Fibroblast of pulmonary artery (primary cell): Measurements from ENCODE around the gene LRMDA.

Source experiments
- DNase-seq: peaks from one replicate; pipeline ENCODE4 v3.0.0-alpha.2; 2010; ENCODE audit warnings: low read depth
- H3K4me3 ChIP-seq: replicated peaks from 2 replicates; pipeline ENCODE4 v1.5.1; 2011; ENCODE audit warnings: low read depth, mild to moderate bottlenecking, control low read depth, low read length, moderate library complexity
- CTCF ChIP-seq: IDR thresholded peaks from 2 replicates; pipeline ENCODE4 v1.5.1; 2011; ENCODE audit warnings: mild to moderate bottlenecking, control low read depth, low read length, inconsistent platforms; ENCODE audit errors: missing control alignments

LRMDA gene

GRCh38 chr10:76331742-76332141 lies 900.3 kb downstream of the LRMDA start:
- no peak overlapping the region for H3K4me3 ChIP-seq
- no peak for TF ChIP-seq CTCF
- no peak for DNase-seq

GRCh38 chr10:76333326-76333725 lies 901.9 kb downstream of the LRMDA start:
- DNase-seq, result no peak
- H3K4me3 ChIP-seq, result no peak overlapping the region
- no peak for TF ChIP-seq CTCF

- DNase-seq, result no peak
- no peak overlapping the region for H3K4me3 ChIP-seq
- no peak for TF ChIP-seq CTCF
These were observed 902.4 kb downstream of the LRMDA start for GRCh38 chr10:76333796-76334195.

GRCh38 chr10:76334255-76334654 lies 902.8 kb downstream of the LRMDA start:
- TF ChIP-seq CTCF, result no peak
- no peak overlapping the region for H3K4me3 ChIP-seq
- DNase-seq, result no peak

- no peak for TF ChIP-seq CTCF
- DNase-seq, result peak; percentile 27
- no peak overlapping the region for H3K4me3 ChIP-seq
These were observed 905.0 kb downstream of the LRMDA start for GRCh38 chr10:76336213-76336963.

- TF ChIP-seq CTCF, result no peak
- DNase-seq, result peak; percentile 39
- H3K4me3 ChIP-seq, result no peak overlapping the region
These were observed 906.2 kb downstream of the LRMDA start for GRCh38 chr10:76337641-76338040.

- TF ChIP-seq CTCF, result no peak
- H3K4me3 ChIP-seq, result no peak overlapping the region
- DNase-seq, result no peak
These were observed 906.8 kb downstream of the LRMDA start for GRCh38 chr10:76338187-76338586.
